Bronchial epithelial cell (primary cell): Measurements from ENCODE around the gene IL12RB2. TPM values are rescaled to one million over a fixed set of nuclear protein-coding genes. Genes with fewer than 3 reads are reported as not detected.
A peak's percentile ranks its signal among the peaks of the same experiment; 100 is the strongest.

Experiments used
- DNase-seq: peaks from one replicate; pipeline ENCODE4 v3.0.0-alpha.2; 2010; ENCODE audit warnings: low read depth
- FAIRE-seq: peaks from 2 replicates; lab custom pipeline; 2011; peaks lifted over from hg19 to GRCh38; lab: Jason Lieb, UNC
- H3K27me3 ChIP-seq: 2 replicates; pipeline ENCODE4 v1.5.1; 2011; ENCODE audit warnings: low read length; ENCODE audit not compliant: control insufficient read depth, insufficient read depth
- H3K36me3 ChIP-seq: 2 replicates; pipeline ENCODE4 v1.5.1; 2011; ENCODE audit warnings: low read length; ENCODE audit not compliant: control insufficient read depth, insufficient read depth
- H3K4me3 ChIP-seq: 2 replicates; pipeline ENCODE4 v1.5.1; 2011; ENCODE audit warnings: mild to moderate bottlenecking, low read depth, low read length, control low read depth
- total RNA-seq: library from RNA; depleted of rRNA; stranded (reverse); fragments of >200 nt; gene quantifications from 2 replicates; pipeline ENCODE4 v1.2.1, GENCODE V29; 2014
- TF ChIP-seq, protein P1 (sequence below): IDR thresholded peaks from 2 replicates; pipeline ENCODE4 v1.5.1; 2011; ENCODE audit warnings: mild to moderate bottlenecking, moderate library complexity, low read length, control low read depth, inconsistent platforms; ENCODE audit not compliant: insufficient read depth, severe bottlenecking

Gene IL12RB2, protein sequence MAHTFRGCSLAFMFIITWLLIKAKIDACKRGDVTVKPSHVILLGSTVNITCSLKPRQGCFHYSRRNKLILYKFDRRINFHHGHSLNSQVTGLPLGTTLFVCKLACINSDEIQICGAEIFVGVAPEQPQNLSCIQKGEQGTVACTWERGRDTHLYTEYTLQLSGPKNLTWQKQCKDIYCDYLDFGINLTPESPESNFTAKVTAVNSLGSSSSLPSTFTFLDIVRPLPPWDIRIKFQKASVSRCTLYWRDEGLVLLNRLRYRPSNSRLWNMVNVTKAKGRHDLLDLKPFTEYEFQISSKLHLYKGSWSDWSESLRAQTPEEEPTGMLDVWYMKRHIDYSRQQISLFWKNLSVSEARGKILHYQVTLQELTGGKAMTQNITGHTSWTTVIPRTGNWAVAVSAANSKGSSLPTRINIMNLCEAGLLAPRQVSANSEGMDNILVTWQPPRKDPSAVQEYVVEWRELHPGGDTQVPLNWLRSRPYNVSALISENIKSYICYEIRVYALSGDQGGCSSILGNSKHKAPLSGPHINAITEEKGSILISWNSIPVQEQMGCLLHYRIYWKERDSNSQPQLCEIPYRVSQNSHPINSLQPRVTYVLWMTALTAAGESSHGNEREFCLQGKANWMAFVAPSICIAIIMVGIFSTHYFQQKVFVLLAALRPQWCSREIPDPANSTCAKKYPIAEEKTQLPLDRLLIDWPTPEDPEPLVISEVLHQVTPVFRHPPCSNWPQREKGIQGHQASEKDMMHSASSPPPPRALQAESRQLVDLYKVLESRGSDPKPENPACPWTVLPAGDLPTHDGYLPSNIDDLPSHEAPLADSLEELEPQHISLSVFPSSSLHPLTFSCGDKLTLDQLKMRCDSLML
- 0.51 and 0.53 TPM in 2 replicates for total RNA-seq

DNA sequence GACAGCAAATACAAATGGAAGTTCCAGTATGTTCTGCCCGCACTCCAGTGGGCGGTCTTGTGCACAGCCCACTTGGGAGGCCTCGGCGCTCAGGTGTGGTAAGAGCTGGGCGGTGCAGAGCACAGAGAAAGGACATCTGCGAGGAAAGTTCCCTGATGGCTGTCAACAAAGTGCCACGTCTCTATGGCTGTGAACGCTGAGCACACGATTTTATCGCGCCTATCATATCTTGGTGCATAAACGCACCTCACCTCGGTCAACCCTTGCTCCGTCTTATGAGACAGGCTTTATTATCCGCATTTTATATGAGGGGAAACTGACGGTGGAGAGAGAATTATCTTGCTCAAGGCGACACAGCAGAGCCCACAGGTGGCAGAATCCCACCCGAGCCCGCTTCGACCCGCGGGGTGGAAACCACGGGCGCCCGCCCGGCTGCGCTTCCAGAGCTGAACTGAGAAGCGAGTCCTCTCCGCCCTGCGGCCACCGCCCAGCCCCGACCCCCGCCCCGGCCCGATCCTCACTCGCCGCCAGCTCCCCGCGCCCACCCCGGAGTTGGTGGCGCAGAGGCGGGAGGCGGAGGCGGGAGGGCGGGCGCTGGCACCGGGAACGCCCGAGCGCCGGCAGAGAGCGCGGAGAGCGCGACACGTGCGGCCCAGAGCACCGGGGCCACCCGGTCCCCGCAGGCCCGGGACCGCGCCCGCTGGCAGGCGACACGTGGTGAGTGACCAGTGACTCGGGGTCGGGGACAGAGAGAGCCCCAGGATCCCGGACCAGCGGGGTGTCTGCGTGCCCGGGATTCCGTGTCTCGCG lies at the start of gene IL12RB2:
TSS of gene IL12RB2 (plus strand) at position 623 of the 810 bp plus-strand sequence. CDS start 12,496 bp downstream, outside the sequence.
- FAIRE-seq: no peak
- DNase-seq: no peak
- Histone ChIP-seq H3K27me3 (no peaks in the 10 kb centered on the region), H3K4me3 (peak within 1 kb of the TSS; percentile 36), H3K36me3 (no peaks in the 10 kb centered on the region)
- TF ChIP-seq, protein P1, sequence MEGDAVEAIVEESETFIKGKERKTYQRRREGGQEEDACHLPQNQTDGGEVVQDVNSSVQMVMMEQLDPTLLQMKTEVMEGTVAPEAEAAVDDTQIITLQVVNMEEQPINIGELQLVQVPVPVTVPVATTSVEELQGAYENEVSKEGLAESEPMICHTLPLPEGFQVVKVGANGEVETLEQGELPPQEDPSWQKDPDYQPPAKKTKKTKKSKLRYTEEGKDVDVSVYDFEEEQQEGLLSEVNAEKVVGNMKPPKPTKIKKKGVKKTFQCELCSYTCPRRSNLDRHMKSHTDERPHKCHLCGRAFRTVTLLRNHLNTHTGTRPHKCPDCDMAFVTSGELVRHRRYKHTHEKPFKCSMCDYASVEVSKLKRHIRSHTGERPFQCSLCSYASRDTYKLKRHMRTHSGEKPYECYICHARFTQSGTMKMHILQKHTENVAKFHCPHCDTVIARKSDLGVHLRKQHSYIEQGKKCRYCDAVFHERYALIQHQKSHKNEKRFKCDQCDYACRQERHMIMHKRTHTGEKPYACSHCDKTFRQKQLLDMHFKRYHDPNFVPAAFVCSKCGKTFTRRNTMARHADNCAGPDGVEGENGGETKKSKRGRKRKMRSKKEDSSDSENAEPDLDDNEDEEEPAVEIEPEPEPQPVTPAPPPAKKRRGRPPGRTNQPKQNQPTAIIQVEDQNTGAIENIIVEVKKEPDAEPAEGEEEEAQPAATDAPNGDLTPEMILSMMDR: no peak

DNA sequence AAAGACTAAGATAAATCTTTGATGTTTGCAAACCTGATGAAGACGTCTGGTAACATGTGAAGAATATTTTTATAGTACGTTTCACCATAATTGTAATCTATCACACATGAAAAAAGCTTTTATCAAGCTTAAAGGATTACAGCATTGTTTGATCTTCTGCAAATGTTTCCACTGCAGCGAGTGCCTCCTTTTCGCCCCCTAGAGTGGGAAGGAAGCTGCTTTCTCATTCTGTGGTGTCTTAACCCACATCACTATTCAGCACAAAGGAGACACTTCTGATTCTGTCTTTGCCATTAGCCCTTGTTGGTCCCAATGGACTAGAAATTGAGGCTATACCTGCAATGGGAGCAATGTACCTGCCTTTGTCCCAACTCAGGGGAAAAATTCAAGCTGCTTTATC lies 46.0 kb upstream of the IL12RB2 start:
- TF ChIP-seq, protein P1: peak; percentile 20
- DNase-seq (no peak), FAIRE-seq (no peak)
- Histone ChIP-seq H3K27me3 (no peaks in the 10 kb centered on the region), H3K4me3 (no peak overlapping the region), H3K36me3 (no peaks in the 10 kb centered on the region)

DNA sequence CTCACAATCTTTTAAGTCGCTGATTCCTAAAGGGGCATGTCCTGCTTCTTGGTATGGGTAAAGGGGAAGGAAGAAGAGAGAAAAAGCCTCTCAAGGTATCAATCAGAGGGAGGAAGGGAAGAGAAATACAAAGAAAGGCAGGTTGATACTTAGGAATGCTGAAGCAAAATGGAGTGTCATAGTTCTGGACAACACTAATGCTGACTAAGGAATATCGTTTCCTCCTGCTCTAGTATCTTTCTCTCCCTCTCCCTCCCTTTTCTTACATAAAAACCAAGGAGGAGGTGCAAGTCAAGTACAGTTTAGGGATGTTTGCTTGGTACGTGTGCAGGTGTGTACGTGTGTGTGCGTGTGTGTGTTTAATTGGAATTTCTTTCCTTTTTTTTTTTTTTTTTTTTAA lies 44.9 kb upstream of the IL12RB2 start:
- DNase-seq: no peak
- Histone ChIP-seq H3K27me3 (no peaks in the 10 kb centered on the region), H3K36me3 (no peaks in the 10 kb centered on the region), H3K4me3 (no peak overlapping the region)
- TF ChIP-seq, protein P1: no peak
- no peak for FAIRE-seq

DNA sequence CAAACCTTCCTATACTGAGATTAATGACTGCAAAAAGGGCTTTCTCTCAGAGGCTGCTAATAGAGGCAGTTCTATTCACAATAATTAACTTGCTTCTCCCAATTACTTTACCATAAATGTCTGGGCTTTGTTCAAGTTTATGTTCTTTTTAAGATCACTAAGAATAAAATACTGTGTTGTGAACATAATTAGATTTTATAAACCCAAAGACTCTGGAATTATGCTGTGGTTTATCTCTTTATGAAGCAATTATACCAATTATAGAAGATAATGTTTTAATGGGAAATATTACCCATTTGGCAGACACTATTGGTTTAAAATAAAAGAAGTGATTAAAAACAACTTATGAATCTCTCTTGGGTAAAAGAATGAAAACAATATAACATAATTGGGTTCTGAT lies 43.5 kb upstream of the IL12RB2 start:
- DNase-seq (no peak), FAIRE-seq (no peak)
- no peak overlapping the region for H3K4me3 ChIP-seq
- TF ChIP-seq, protein P1: no peak
- H3K27me3 ChIP-seq: no peaks in the 10 kb centered on the region
- no peaks in the 10 kb centered on the region for H3K36me3 ChIP-seq

DNA sequence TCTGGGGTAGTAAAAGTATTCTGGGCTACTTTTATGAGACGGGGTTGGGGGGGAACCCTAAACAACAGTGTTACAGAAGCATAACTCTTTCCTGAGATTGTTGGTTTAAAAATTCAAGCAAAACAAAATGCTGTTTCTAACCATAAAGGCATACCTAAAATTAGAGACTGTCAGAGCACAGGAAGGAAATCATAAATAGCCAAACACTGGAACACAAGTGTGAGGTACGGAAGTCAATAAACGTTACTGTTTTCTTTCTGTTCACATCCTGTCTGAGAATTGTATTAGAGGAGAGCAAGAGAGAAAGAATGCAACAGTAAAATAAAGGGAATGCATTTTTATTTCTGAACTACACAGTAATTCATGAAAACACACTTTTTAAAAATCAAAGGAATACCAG lies 42.8 kb upstream of the IL12RB2 start:
- DNase-seq (no peak), FAIRE-seq (no peak)
- Histone ChIP-seq H3K27me3 (no peaks in the 10 kb centered on the region), H3K36me3 (no peaks in the 10 kb centered on the region), H3K4me3 (no peak overlapping the region)
- TF ChIP-seq, protein P1: no peak
